Measurements from ENCODE around the gene RERE. TPM values are rescaled to one million over a fixed set of nuclear protein-coding genes. Genes with fewer than 3 reads are reported as not detected.
"Not testable (repeated sequence)": the region's sequence is repeated elsewhere in the genome, so short reads cannot be mapped to it uniquely, and the experiment has no call there.

RERE gene
- total RNA-seq, 2 experiments from 2014 or later: 73.1 to 211 TPM

GRCh38 chr1:8823295-8823664, 5.8 kb upstream of the RERE start:
- no peak overlapping the region for H2AFZ ChIP-seq (ENCODE audit: low read length)
- H3K79me2 ChIP-seq (ENCODE audit: insufficient read depth, low read depth, low read length): no peaks in the 10 kb centered on the region
- no peaks in the 10 kb centered on the region for H3K9me3 ChIP-seq (ENCODE audit: low read length)
- no peaks in the 10 kb centered on the region for H3K9me2 ChIP-seq (ENCODE audit: insufficient read depth, low read length)
- H3K4me3 ChIP-seq (ENCODE audit: low read depth, low read length, poor library complexity, severe bottlenecking): no peak overlapping the region
- CTCF ChIA-PET (ENCODE audit: unreplicated experiment): no interaction called here
- H3K4me1 ChIP-seq (ENCODE audit: insufficient read depth, low read length, poor library complexity, severe bottlenecking): peaks cover 15% of the 10 kb centered on the region
- intact Hi-C loops (cut with micrococcal nuclease; ENCODE audit: unreplicated experiment): no loop called here
- H3K4me2 ChIP-seq (ENCODE audit: low read length): no peak overlapping the region
- no TSS peak for BruUV-seq (replicated peaks)
- POLR2A ChIA-PET: interaction anchor here (0.7 kb wide), 1 partner anchor 125 kb away, joined by 3 read pairs; no protein-coding TSS in a partner anchor
- no peak for DNase-seq (ENCODE audit: low spot score)
- no peak overlapping the region for H3K27ac ChIP-seq (ENCODE audit: low read depth, low read length, poor library complexity, severe bottlenecking)
- H3K36me3 ChIP-seq (ENCODE audit: insufficient read depth, low read length): no peaks in the 10 kb centered on the region
- no peaks in the 10 kb centered on the region for H4K20me1 ChIP-seq (ENCODE audit: insufficient read depth, low read length)
- TF ChIP-seq EZH2phosphoT487 (IDR thresholded peaks at IDR 0.05; ENCODE audit: borderline replicate concordance, low read depth, low read length): no peak
- TF ChIP-seq, protein P1, sequence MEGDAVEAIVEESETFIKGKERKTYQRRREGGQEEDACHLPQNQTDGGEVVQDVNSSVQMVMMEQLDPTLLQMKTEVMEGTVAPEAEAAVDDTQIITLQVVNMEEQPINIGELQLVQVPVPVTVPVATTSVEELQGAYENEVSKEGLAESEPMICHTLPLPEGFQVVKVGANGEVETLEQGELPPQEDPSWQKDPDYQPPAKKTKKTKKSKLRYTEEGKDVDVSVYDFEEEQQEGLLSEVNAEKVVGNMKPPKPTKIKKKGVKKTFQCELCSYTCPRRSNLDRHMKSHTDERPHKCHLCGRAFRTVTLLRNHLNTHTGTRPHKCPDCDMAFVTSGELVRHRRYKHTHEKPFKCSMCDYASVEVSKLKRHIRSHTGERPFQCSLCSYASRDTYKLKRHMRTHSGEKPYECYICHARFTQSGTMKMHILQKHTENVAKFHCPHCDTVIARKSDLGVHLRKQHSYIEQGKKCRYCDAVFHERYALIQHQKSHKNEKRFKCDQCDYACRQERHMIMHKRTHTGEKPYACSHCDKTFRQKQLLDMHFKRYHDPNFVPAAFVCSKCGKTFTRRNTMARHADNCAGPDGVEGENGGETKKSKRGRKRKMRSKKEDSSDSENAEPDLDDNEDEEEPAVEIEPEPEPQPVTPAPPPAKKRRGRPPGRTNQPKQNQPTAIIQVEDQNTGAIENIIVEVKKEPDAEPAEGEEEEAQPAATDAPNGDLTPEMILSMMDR (conservative IDR thresholded peaks at IDR 0.05; ENCODE audit: low read length): no peak

DNA sequence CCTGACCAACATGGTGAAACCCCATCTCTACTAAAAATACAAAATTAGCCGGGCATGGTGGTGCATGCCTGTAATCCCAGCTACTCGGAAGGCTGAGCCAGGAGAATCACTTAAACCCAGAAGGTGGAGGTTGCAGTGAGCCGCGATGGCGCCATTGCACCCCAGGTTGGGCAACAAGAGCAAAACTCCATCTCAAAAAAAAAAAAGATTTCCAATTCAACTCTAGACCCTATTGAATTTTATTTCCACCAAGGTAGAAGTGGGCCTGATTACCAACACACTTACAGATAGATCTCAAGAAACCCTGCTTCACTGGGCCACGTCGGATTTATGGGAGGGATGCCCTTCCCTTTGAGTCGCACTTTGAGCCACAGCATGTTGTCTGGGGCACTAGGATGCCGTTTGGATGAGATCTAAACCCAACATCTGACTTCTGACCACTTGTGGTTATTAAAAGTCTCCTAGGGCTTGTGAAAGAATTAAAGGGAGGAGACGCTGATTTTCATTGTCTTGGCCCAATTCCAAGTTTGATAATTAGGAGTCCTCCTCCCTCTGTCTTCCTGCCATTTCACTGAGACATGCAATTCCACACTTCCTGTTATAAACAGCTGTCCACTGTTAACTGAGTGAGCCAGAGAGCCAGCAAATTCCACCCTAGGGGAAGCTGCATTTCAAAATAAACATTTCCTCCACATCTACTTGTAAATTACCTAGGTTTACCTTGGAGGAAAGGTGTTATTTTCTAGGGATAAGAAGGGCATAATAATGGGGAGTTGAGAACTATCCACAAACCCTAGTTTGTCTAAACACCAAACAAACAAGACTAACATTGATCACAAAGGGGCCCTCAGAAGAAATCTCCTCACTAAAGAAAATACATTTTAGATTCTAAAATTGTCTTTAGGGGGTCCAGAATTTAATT, 5.2 kb upstream of the RERE start:
- no peak overlapping the region for H3K27ac ChIP-seq (ENCODE audit: low read depth, low read length, poor library complexity, severe bottlenecking)
- CTCF ChIA-PET (ENCODE audit: unreplicated experiment): no interaction called here
- intact Hi-C loops (cut with micrococcal nuclease; ENCODE audit: unreplicated experiment): no loop called here
- no TSS peak for BruUV-seq (replicated peaks)
- no peak overlapping the region for H3K4me3 ChIP-seq (ENCODE audit: low read depth, low read length, poor library complexity, severe bottlenecking)
- H3K4me2 ChIP-seq (ENCODE audit: low read length): no peak overlapping the region
- TF ChIP-seq EZH2phosphoT487 (IDR thresholded peaks at IDR 0.05; ENCODE audit: borderline replicate concordance, low read depth, low read length): no peak
- TF ChIP-seq, protein P1 (conservative IDR thresholded peaks at IDR 0.05; ENCODE audit: low read length): no peak
- H3K4me1 ChIP-seq (ENCODE audit: insufficient read depth, low read length, poor library complexity, severe bottlenecking): peaks cover 18% of the 10 kb centered on the region
- H3K9me3 ChIP-seq (ENCODE audit: low read length): no peaks in the 10 kb centered on the region
- DNase-seq (ENCODE audit: low spot score): no peak
- H2AFZ ChIP-seq (ENCODE audit: low read length): no peak overlapping the region
- no peaks in the 10 kb centered on the region for H3K36me3 ChIP-seq (ENCODE audit: insufficient read depth, low read length)
- no peaks in the 10 kb centered on the region for H4K20me1 ChIP-seq (ENCODE audit: insufficient read depth, low read length)
- POLR2A ChIA-PET: interaction anchor here (0.7 kb wide), 1 partner anchor 125 kb away, joined by 3 read pairs; no protein-coding TSS in a partner anchor
- no peaks in the 10 kb centered on the region for H3K79me2 ChIP-seq (ENCODE audit: insufficient read depth, low read depth, low read length)
- H3K9me2 ChIP-seq (ENCODE audit: insufficient read depth, low read length): no peaks in the 10 kb centered on the region

DNA sequence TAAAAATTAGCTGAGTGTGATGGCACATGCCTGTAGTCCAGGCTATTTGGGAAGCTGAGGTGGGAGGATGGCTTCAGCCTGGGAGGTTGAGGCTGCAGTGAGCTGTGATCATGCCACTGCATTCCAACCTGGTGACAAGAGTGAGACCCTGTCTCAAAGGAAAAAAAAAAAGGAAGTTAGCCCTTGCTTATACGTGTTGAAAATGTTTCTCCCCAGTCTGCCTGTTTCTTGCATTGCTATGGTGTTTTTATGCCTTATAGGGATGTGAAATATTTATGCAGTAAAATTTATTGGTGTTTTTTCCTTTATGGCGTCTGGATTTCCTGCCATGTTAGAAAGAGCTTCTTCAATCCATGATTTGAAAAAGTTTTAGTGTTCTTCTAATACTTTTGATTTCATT, 3.6 kb upstream of the RERE start:
- Histone ChIP-seq H3K9me2 (ENCODE audit: insufficient read depth, low read length) (no peaks in the 10 kb centered on the region), H4K20me1 (ENCODE audit: insufficient read depth, low read length) (peaks cover 4% of the 10 kb centered on the region; the same call in 1 of the 2 replicates), H2AFZ (ENCODE audit: low read length) (0 out of 2 replicates have a peak overlapping the region, but pooled peaks have one; percentile 13), H3K27ac (ENCODE audit: low read depth, low read length, poor library complexity, severe bottlenecking) (no peak overlapping the region), H3K9me3 (ENCODE audit: low read length) (no peaks in the 10 kb centered on the region), H3K4me3 (ENCODE audit: low read depth, low read length, poor library complexity, severe bottlenecking) (no peak overlapping the region), H3K79me2 (ENCODE audit: insufficient read depth, low read depth, low read length) (peaks cover 12% of the 10 kb centered on the region), H3K4me1 (ENCODE audit: insufficient read depth, low read length, poor library complexity, severe bottlenecking) (peaks cover 18% of the 10 kb centered on the region), H3K36me3 (ENCODE audit: insufficient read depth, low read length) (no peaks in the 10 kb centered on the region), H3K4me2 (ENCODE audit: low read length) (no peak overlapping the region)
- ChIA-PET CTCF (ENCODE audit: unreplicated experiment) (no interaction called here), POLR2A (interaction anchor here (0.7 to 1.9 kb wide), 7 partner anchors 8 to 260 kb away, joined by 3 to 6 read pairs (median 3); no protein-coding TSS in a partner anchor)
- TF ChIP-seq, protein P1 (conservative IDR thresholded peaks at IDR 0.05; ENCODE audit: low read length): no peak
- TF ChIP-seq EZH2phosphoT487 (IDR thresholded peaks at IDR 0.05; ENCODE audit: borderline replicate concordance, low read depth, low read length): no peak
- DNase-seq (ENCODE audit: low spot score): no peak
- intact Hi-C loops (cut with micrococcal nuclease; ENCODE audit: unreplicated experiment): no loop called here
- no TSS peak for BruUV-seq (replicated peaks)

DNA sequence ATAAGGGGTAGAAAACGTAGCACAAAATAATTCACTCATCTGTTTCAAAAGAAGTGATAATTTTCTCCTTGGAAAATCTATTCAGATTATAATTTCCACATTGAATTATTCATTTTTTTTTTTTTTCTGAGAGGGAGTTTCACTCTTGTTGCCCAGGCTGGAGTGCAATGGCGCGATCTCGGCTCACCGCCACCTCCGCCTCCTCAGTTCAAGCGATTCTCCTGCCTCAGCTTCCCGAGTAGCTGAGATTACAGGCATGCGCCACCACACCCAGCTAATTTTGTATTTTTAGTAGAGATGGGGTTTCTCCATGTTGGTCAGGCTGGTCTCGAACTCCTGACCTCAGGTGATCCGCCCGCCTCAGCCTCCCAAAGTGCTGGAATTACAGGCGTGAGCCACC, 1.3 kb upstream of the RERE start:
- intact Hi-C loops (cut with micrococcal nuclease; ENCODE audit: unreplicated experiment): loop anchor here (5.0 kb wide), 1 partner anchor 259 kb away; no protein-coding TSS in a partner anchor
- H3K4me1 ChIP-seq (ENCODE audit: insufficient read depth, low read length, poor library complexity, severe bottlenecking): peaks cover 38% of the 10 kb centered on the region
- peak overlapping the region; percentile 75 for H3K4me2 ChIP-seq (ENCODE audit: low read length)
- peak overlapping the region; percentile 90; the same call in 1 of the 2 replicates for H2AFZ ChIP-seq (ENCODE audit: low read length)
- H3K4me3 ChIP-seq (ENCODE audit: low read depth, low read length, poor library complexity, severe bottlenecking): peak overlapping the region; percentile 89
- H3K36me3 ChIP-seq (ENCODE audit: insufficient read depth, low read length); POLR2A ChIA-PET; H3K9me2 ChIP-seq (ENCODE audit: insufficient read depth, low read length); CTCF ChIA-PET (ENCODE audit: unreplicated experiment); DNase-seq (ENCODE audit: low spot score); BruUV-seq (replicated peaks); H3K9me3 ChIP-seq (ENCODE audit: low read length): not testable (repeated sequence)
- H3K27ac ChIP-seq (ENCODE audit: low read depth, low read length, poor library complexity, severe bottlenecking): peak overlapping the region; percentile 86
- peaks cover 35% of the 10 kb centered on the region for H3K79me2 ChIP-seq (ENCODE audit: insufficient read depth, low read depth, low read length)
- H4K20me1 ChIP-seq (ENCODE audit: insufficient read depth, low read length): peaks cover 13% of the 10 kb centered on the region; the same call in 1 of the 2 replicates

Measured in OCI-LY7 (cell line).